ENCODE data around the gene FUT2.

The FUT2 gene

GRCh38 chr19:48726556-48726955 lies 30.8 kb downstream of the FUT2 start:
- DNase-seq (ENCODE audit: low read depth in 2 of 2): no peak

GRCh38 chr19:48728911-48729664 lies 33.3 kb downstream of the FUT2 start:
- no peak for DNase-seq (ENCODE audit: low read depth in 2 of 2)

- DNase-seq (ENCODE audit: low read depth in 2 of 2): no peak
These were observed 35.7 kb downstream of the FUT2 start for GRCh38 chr19:48731452-48731851.

- no peak for DNase-seq (ENCODE audit: low read depth in 2 of 2)
These were observed 38.9 kb downstream of the FUT2 start for GRCh38 chr19:48734625-48735024.

DNA sequence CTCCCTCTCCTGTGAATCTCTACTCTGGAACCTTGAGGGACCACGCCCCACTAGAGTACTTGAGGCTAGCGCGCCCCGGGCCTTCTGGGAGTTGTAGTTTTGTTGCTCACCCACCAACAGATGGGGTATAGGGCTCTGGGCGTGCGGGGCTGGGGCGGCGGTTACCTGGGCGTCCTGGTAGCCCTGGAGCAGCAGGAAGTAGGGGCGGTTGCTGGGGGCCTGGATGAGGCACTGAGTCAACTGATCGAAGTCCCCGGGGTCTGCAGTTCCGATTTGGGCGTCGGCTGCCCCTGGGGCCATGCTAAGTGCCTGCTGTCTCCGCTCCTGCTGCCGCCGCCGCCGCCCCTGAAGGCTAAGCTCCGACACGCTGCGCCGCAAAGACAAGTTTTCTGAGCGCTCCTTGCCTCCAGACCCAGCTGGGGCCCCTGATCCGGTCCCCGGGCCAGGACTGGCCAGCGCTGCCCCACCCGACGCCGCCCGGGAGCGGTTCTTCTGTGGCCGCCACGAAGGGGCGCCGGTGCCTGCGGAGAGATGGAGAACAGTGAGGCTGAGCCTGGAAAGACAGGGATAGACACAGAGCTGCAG lies 39.4 kb downstream of the FUT2 start:
- no peak for DNase-seq (ENCODE audit: low read depth in 2 of 2)

DNA sequence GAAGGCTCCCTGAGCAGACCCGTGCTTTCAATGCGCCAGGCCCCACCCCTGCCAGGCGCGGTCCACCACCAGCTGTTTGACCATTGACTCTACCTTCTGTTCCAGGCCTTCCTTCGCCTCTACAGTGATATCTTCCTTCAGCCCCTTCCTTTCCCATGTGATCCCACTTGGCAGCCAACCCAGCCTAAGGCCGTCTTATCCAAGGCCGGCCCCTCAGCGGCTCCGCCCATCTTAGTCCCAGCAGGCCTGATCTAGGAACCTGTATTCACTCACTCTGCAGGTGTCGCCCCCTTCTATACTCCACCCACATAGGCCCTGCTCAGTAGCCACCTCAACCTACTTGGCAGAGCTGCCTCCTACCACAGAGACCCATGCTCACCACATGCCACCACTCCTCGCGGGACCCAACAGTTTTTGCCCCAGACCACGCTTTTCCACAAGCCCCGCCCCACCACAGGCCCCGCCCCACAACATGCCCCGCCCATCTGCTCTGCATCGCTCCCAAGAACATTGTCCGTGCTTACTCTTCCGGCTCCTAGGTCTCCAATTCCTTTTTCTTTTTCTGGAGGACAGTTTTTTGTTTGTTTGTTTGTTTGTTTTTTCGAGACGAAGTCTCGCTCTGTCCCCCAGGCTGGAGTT lies 41.7 kb downstream of the FUT2 start:
- DNase-seq (ENCODE audit: low read depth in 2 of 2): no peak

DNA sequence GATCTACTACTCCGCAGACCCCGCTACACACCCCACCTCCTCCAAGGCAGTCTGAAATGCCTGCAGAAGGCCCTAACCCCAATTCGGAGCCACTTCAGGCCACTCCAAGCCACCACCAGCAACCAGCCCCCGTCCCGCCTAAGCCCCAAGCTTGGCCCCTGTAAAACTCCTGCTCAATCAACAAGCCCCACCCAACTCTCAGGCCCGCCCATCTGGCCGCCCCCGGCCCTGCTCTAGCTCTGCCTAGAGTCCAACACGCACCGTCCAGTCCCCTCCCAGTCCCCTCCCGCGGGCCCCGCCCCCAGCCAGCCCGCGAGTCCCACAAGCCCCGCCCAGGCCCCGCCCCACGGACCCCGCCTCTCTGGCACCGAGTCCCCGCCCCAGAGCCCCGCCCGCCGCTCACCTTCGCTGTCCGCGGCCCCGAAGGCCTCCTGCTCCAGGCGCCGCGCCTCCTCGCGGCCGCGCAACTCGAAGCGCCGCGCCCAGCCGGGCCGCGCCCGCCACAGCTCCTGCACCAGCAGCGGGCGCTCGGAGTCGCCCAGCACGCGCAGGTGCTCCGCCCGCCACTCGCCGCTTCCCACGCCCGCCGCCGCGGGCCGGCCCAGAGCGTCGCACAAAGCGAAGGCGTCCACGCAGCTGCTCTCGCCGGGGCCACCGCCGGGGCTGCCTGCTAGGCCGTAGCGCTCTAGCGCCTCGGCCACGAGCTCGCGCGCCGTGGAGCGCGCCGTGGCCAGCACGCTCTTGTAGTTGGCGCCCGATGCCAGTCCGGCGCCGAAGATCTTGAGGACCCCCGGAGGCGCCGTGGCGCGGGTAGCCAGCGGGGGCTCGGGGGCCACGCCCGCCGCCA lies 43.0 kb downstream of the FUT2 start:
- peak; percentile 79 to 82 for DNase-seq (ENCODE audit: low read depth in 2 of 2)

- DNase-seq (ENCODE audit: low read depth in 2 of 2): no peak
These were observed 43.8 kb downstream of the FUT2 start for GRCh38 chr19:48739404-48740163.

DNA sequence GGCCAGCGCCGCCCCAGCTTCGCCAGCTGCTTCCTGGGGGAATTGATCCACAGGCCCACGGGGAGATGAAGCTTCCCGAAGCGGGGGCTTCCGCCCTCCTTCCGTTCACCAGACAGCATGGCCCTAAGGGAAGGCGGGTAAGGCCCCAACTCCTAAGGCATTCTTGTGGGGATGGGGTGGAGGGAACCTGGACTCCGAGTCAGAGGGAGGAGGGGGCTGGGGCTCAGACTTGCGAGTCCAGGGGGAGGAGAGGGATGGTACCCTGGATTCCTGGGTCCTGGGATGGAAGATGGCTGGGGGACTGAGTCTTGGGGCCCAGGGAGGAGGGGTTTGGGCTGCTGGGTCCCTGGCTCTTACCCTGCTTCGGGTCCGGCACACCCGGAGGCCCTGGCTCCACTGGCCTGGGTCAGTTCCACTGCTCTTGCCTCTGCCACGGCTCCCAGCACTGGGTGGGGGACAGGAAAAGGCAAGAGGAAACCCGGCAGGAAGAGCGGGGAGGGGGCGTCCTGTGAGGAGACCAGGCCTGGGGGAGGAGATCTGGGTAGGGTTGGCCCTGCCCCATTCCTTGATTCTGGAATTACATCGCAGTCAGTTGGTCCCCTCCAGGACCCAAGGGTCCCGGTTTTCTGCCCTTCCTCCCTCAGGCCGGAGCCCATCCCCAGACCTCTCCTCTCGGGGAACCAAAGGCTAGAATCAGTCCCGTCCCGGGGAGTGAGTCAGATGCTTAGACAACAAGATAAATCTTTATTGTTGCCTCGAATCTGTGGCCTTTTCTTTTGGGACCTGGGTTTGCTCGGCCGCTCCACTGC lies 44.6 kb downstream of the FUT2 start, which contains the start of gene RASIP1:
Gene RASIP1 (minus strand): TSS at position 447 of the 809 bp plus-strand sequence. CDS start 328 bp downstream, at position 119.
- no peak for DNase-seq (ENCODE audit: low read depth in 2 of 2)

DNA sequence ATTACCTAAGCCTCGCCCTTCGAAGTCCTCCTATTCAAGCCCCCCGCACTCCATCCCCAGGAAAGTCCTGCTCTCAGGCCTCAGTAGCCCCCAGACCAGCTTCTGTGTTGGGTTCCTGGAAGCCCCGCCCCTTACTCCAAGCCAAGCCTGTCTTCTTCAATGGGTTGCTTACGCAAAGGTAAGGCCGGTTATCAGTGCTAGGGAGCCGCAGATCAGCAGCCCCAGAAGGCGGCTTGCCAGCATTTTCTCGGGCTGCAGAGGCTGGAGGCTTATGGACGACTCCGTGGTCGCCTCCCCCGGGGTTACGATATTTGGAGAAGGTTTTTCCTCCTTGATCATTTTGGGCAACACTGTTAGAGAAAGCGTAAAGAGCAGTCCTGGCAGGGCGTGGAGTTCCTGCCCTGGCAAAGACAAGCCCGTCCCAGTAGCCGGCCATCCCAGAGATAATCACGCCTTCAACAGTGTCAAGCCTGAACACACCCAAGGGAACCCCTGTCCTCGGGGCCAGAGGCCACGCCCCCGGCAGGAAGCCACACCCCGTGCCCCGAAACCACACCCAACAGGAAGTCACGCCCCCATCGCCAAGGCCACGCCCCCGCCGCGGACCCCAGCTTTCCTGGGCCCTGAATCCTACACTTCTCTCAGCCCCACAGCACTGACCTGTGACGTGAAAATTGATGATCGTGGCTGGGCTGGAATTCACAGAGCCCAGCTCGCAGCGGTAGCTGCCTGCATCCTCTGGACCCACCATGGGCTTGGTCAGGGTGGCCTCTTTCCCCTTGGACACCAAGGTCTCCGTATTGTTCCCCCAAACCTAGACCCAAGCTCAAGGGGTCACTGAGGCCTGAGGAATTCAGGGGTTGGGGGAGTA lies 45.6 kb downstream of the FUT2 start:
- no peak for DNase-seq (ENCODE audit: low read depth in 2 of 2)

- DNase-seq (ENCODE audit: low read depth in 2 of 2): no peak
These were observed 46.3 kb downstream of the FUT2 start for GRCh38 chr19:48742096-48742495.

DNA sequence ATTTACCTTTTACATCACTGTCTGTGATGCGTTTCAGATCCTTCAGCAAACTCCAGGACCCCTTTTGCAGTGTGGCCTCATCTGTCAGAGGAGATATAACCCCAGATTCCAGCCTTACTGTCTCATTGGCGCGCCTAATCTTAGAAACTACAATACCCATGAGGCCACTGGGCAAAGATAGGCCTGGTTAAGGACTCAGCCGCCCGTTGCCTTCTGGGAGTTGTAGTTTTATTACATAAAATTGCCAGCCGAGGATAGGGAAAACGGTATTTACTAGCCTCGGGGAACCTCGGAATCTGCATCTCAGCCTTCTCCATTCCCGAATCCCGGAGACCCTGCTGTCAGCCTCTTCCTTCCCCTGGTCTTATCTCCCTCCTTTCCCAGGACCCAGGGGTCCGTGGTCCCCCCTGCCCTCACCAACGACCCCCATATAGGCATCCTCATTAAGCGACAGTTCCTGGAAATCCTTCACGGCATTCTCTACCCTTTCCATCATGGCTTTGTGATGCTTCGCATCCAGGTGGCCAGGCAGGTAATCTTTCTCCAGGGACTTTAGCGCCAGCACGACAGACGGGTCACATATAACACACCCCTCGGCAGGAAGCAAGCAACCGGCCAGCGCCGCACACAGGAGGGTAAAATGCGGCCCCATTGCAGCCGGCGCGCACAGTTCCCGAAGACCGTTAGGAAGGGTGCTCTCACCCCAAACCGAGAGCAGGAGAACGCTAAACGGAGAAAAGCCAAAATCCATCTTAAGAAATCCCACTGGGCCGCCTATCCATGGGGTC lies 49.6 kb downstream of the FUT2 start:
- DNase-seq (ENCODE audit: low read depth in 2 of 2): no peak

DNA sequence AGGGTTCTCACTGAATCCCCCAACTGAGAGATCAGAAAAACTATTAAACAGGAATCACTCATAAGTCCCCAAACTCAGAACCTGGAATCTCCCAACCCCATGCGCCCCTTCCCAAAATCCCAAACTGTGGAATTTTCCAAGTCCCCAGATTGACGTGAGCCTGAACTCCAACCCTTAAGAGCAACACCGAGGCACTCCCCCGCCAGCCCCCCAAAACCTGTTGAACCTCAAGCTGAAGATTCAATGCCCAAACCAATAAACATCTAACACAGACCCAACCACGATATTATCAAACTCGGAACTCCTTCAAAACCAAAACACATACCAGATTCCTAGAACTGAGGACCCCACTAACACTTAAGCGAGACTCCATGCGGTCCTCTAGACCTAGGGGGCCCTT lies 50.3 kb downstream of the FUT2 start:
- DNase-seq (ENCODE audit: low read depth in 2 of 2): no peak

- DNase-seq (ENCODE audit: low read depth in 2 of 2): no peak
These were observed 51.2 kb downstream of the FUT2 start, which contains the start of gene IZUMO1 for GRCh38 chr19:48746738-48747575. IZUMO1 (minus strand) TSS chr19:48746909; CDS start chr19:48745859, 1,050 bp downstream.

GRCh38 chr19:48749571-48750198 lies 53.9 kb downstream of the FUT2 start:
- no peak for DNase-seq (ENCODE audit: low read depth in 2 of 2)

- no peak for DNase-seq (ENCODE audit: low read depth in 2 of 2)
These were observed 54.6 kb downstream of the FUT2 start for GRCh38 chr19:48750351-48750750.
